Measurements from ENCODE around the gene GFRAL.

- TF ChIP-seq CTCF (conservative IDR thresholded peaks at IDR 0.05; ENCODE audit: low read length) (no peak), EZH2phosphoT487 (IDR thresholded peaks at IDR 0.05; ENCODE audit: borderline replicate concordance, low read depth, low read length) (no peak)
Observed at GRCh38 chr6:55438203-55438602, 110.9 kb downstream of the GFRAL start.
